Lower leg skin (tissue), 4 donors: ENCODE data around the gene ARHGAP9. TPM values are rescaled to one million over a fixed set of nuclear protein-coding genes. Genes with fewer than 3 reads are reported as not detected.

ENCODE experiments used
- DNase-seq, 2 donors: peaks; one replicate each; pipeline ENCODE4 v3.0.0-alpha.2; 2019; ENCODE audit warnings: low spot score in 2 of 2
- H3K4me3 ChIP-seq: fragments of 200-600 bp; sonication (generic); 2 replicates; pipeline ENCODE4 v1.5.1; 2017; ENCODE audit warnings: mild to moderate bottlenecking, low read depth; ENCODE audit not compliant: poor library complexity, severe bottlenecking
- CTCF ChIP-seq, 3 donors: fragments of 450-650 bp; IDR thresholded peaks; one replicate each; pipeline ENCODE4 v1.5.1; 2016; ENCODE audit warnings: antibody characterized with exemption in 3 of 3, mild to moderate bottlenecking in 3 of 3, moderate library complexity in 2 of 3
- POLR2A ChIP-seq, 2 donors: fragments of 450-650 bp; IDR thresholded peaks; one replicate each; pipeline ENCODE4 v1.6.1; 2016 to 2017; ENCODE audit warnings: antibody characterized with exemption in 2 of 2, mild to moderate bottlenecking in 1 of 2, moderate library complexity in 1 of 2
- WGBS, 2 donors: methylation state at CpG; one replicate each; pipeline ENCODE4 v1.1.5; 2018; 5-methylcytosine and 5-hydroxymethylcytosine counted together
- intact Hi-C: fragments of 100-400 bp; cut with DNase I; formaldehyde crosslinking; loops from one replicate; pipeline ENCODE4 v1.15.0; 2023; ENCODE audit warnings: low total_unique reads
- total RNA-seq, 4 donors: library from RNA; depleted of rRNA; stranded (reverse); fragments of >200 nt; gene quantifications; one replicate each; pipeline ENCODE4 v1.1.0, GENCODE V29; 2016

The ARHGAP9 gene
- total RNA-seq, 4 donors from 2014 or later: 2.3 to 6.6 (median 3.1) TPM

- no peak overlapping the region for H3K4me3 ChIP-seq
- intact Hi-C loops: loop anchor here (10.0 kb wide), 1 partner anchor 162 kb away; no protein-coding TSS in a partner anchor
- TF ChIP-seq CTCF (IDR thresholded peaks at IDR 0.05) (no peak), POLR2A (IDR thresholded peaks at IDR 0.05) (no peak)
- DNase-seq: no peak
- 28 to 33% methylated on average over 5 of the region's 5 CpGs for WGBS, 2 donors
Observed at GRCh38 chr12:57462912-57463253, 16.8 kb downstream of the ARHGAP9 start.

- peak in 1 of 3 donors; percentile 75 for TF ChIP-seq CTCF (IDR thresholded peaks at IDR 0.05)
- no peak for TF ChIP-seq POLR2A (IDR thresholded peaks at IDR 0.05)
- intact Hi-C loops: loop anchor here (10.0 kb wide), 1 partner anchor 162 kb away; no protein-coding TSS in a partner anchor
- DNase-seq: peak; percentile 76 to 97
- 0 to 2% methylated on average over 28 of the region's 28 CpGs for WGBS, 2 donors
- peak overlapping the region; percentile 21 for H3K4me3 ChIP-seq
Observed at GRCh38 chr12:57462251-57462911, 17.3 kb downstream of the ARHGAP9 start.

GRCh38 chr12:57461917-57462250 is 17.8 kb downstream of the ARHGAP9 start:
- WGBS, 2 donors: 0% methylated on average over 8 to 9 of the region's 9 CpGs
- intact Hi-C loops: loop anchor here (10.0 kb wide), 1 partner anchor 163 kb away; no protein-coding TSS in a partner anchor
- peak overlapping the region; percentile 21 for H3K4me3 ChIP-seq
- DNase-seq: no peak
- TF ChIP-seq CTCF (IDR thresholded peaks at IDR 0.05): no peak
- TF ChIP-seq POLR2A (IDR thresholded peaks at IDR 0.05): no peak

GRCh38 chr12:57461276-57461916 is 18.3 kb downstream of the ARHGAP9 start:
- 1 to 2% methylated on average over 24 to 25 of the region's 32 CpGs for WGBS, 2 donors
- no peak for TF ChIP-seq CTCF (IDR thresholded peaks at IDR 0.05)
- no peak for TF ChIP-seq POLR2A (IDR thresholded peaks at IDR 0.05)
- peak overlapping the region; percentile 21 for H3K4me3 ChIP-seq
- intact Hi-C loops: loop anchor here (10.0 kb wide), 1 partner anchor 163 kb away; no protein-coding TSS in a partner anchor
- DNase-seq: peak in 1 of 2 donors; percentile 92

- no peak overlapping the region for H3K4me3 ChIP-seq
- intact Hi-C loops: loop anchor here (10.0 kb wide), 1 partner anchor 164 kb away; no protein-coding TSS in a partner anchor
- TF ChIP-seq CTCF (IDR thresholded peaks at IDR 0.05) (no peak), POLR2A (IDR thresholded peaks at IDR 0.05) (no peak)
- 0 to 2% methylated on average over 13 to 19 of the region's 19 CpGs for WGBS, 2 donors
- DNase-seq: no peak
Observed at GRCh38 chr12:57460841-57461275, 18.8 kb downstream of the ARHGAP9 start.
